UCSD-AML1 (cell line): ENCODE data around the gene CALD1.

ENCODE experiments used
- DNase-seq: peaks from one replicate; lab custom pipeline; 2025; ENCODE audit not compliant: unreplicated experiment; lab: John Stamatoyannopoulos, UW

The CALD1 gene, protein sequence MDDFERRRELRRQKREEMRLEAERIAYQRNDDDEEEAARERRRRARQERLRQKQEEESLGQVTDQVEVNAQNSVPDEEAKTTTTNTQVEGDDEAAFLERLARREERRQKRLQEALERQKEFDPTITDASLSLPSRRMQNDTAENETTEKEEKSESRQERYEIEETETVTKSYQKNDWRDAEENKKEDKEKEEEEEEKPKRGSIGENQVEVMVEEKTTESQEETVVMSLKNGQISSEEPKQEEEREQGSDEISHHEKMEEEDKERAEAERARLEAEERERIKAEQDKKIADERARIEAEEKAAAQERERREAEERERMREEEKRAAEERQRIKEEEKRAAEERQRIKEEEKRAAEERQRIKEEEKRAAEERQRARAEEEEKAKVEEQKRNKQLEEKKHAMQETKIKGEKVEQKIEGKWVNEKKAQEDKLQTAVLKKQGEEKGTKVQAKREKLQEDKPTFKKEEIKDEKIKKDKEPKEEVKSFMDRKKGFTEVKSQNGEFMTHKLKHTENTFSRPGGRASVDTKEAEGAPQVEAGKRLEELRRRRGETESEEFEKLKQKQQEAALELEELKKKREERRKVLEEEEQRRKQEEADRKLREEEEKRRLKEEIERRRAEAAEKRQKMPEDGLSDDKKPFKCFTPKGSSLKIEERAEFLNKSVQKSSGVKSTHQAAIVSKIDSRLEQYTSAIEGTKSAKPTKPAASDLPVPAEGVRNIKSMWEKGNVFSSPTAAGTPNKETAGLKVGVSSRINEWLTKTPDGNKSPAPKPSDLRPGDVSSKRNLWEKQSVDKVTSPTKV

GRCh38 chr7:134778941-134779740 is at the start of gene CALD1:
TSS of gene CALD1 (plus strand) at chr7:134779634. CDS start at chr7:134867734, 88,100 bp downstream.
- DNase-seq: no peak

GRCh38 chr7:134729895-134730294 is 49.5 kb upstream of the CALD1 start:
- DNase-seq: no peak

DNA sequence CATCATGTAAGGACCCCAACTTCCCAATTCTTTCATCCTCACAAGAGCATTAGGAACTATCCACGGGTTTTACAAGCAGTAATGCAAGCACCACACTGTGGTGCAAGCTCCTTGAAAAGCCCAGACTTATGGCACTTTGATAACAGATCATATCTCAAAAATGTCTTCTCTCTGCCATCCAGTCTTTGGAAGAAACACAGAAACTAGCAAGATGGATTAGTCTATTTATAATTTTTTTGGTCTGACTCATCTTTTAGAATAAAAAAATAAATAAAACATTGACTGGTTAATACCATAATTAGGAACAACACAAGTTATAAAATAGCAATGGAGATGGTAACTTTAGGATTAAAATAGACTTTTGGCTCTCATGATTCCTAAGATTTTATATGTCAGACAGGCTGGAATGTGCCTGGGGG is 49.0 kb upstream of the CALD1 start:
- DNase-seq: no peak

DNA sequence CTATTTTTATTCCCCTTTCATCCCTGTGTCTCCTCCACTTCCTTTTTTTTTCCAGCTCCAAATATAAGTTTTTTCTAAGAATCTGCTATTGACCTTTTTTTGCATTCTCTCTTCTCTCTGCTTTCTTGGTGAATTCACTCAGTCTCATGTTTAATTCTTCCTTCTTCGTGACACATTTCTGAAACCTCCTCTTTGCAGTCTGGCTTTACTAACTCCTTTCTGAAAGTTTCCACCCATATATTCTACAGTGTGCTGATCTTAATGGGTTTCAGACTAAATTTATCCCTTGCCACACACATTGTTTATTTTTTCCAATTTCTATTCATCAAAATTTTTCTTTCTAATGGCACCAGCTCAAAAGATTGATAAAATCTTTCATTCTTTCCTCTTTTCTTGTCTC is 47.8 kb upstream of the CALD1 start:
- DNase-seq: no peak

GRCh38 chr7:134732728-134733127 is 46.7 kb upstream of the CALD1 start:
- no peak for DNase-seq

DNA sequence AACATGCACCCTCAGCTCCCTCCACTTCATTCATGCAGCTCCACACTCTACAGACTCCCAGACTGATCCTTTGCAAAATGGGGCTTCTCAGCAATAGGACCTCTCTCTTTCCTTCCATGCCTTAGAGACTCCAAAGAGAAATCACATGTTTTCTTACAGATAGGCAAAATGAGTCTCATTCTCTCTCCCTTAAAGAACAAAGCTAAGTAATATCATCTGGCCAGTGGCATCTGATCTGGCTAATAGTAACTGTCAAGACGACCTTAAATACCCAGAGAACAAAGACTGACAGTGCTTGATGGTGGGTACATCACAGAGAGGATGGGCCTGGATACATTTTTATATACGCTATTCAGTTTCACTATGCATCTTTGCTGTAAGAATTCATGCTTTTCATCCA is 43.1 kb upstream of the CALD1 start:
- DNase-seq: no peak

- DNase-seq: no peak
Observed at GRCh38 chr7:134737566-134738345, 41.7 kb upstream of the CALD1 start.

- DNase-seq: no peak
Observed at GRCh38 chr7:134739362-134739761, 40.1 kb upstream of the CALD1 start.

- no peak for DNase-seq
Observed at GRCh38 chr7:134740376-134740775, 39.1 kb upstream of the CALD1 start.

- no peak for DNase-seq
Observed at GRCh38 chr7:134741907-134742635, 37.4 kb upstream of the CALD1 start.

GRCh38 chr7:134742688-134743350 is 36.6 kb upstream of the CALD1 start:
- no peak for DNase-seq

DNA sequence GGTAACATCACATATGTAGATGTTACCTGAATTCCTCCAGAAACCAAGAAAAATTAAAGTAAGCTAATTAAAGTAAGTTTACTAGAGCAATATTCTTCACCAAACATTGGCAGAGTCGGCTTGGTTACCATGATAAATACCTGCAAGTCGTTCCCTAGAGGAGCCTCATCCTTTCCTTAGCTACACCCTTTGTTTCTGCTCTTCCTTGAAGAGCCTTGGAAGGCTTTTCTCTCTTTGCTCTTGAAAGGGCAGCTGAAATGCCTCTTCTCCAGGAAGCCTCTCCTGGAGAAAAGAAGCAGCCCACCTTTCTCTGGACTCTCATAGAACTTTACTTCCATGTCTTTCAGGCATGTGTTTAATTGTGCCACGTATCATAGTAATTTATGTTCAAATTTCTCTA is 34.9 kb upstream of the CALD1 start:
- no peak for DNase-seq

- DNase-seq: no peak
Observed at GRCh38 chr7:134747326-134747725, 32.1 kb upstream of the CALD1 start.

- peak; percentile 17 for DNase-seq
Observed at GRCh38 chr7:134750083-134751062, 29.1 kb upstream of the CALD1 start.

DNA sequence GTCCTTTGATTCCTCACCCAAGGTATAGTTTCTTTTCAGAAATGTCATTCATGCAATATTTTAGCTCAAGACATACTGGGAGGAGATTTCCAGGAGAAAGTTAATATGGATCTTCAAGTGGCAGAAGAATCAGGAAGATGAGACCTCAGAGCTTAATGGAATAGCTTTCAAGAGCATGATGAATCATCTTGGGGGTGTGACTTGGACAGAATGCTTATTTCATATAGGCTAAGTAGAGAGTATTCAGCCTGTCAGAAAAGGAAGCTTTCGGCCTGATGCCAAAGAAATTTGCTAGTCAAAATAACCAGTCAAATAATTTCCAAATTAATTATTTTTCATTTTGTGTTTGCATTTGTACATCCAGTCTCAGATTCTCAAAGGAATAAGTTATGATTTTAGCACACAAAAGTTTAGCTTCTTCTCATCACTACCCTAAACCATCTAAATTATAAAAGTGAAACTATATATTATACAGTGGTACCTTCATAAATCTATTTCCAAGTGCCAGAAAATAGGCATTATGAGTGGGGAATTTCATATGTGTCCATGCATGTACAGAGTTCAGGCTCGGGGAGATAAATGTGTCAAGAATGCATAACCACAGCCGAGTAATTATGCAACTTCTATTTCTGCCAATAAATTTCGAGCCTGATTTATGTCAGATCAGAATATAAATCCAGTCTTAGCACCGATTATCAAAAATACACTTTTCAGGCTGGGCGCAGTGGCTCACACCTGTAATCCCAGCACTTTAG is 27.3 kb upstream of the CALD1 start:
- DNase-seq: no peak

DNA sequence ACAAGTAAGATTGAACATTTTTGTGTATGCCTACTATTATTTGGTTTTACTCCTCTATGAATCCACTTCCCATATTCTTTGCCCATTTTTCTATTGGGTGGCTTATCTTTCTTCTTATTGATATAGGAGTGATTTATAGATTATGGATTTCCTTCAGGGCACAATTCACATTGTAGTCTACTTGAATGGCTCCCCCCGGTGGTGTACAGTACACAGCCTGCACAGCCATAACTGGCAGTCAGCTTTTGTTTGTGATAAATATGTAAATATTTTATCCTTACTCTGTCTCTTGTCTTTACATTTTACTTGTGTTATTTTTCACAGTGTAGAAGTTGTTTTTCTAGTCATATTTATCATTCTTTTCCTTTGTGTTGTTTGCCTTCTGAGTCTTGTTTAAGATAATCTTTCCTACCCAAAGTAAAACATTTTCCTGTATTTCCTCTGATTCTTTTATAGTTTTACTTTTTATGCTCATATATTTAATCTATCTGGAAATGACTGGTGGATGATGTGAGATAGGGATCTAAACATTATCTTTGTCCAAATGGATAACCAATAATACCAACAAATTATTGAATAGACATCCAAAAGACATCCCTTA is 23.9 kb upstream of the CALD1 start:
- no peak for DNase-seq

GRCh38 chr7:134757938-134758337 is 21.5 kb upstream of the CALD1 start:
- no peak for DNase-seq
